Transverse colon (tissue), 4 donors: ENCODE data around the gene SYT17. TPM values are rescaled to one million over a fixed set of nuclear protein-coding genes. Genes with fewer than 3 reads are reported as not detected.

ENCODE experiments used
- DNase-seq: peaks from one replicate; pipeline ENCODE4 v3.0.0-alpha.2; 2019
- H3K27ac ChIP-seq, 4 donors: fragments of 200-600 bp; sonication (generic); 2 replicates each; pipeline ENCODE4 v1.5.1; 2016 to 2018; ENCODE audit warnings: inconsistent platforms in 4 of 4
- H3K27me3 ChIP-seq: fragments of 200-600 bp; sonication (generic); 2 replicates; pipeline ENCODE4 v1.5.1; 2017; ENCODE audit warnings: inconsistent platforms
- H3K36me3 ChIP-seq, 4 donors: fragments of 200-600 bp; sonication (generic); 2 replicates each; pipeline ENCODE4 v1.5.1; 2017 to 2019; ENCODE audit warnings: inconsistent platforms in 4 of 4
- H3K4me1 ChIP-seq, 4 donors: fragments of 200-600 bp; sonication (generic); 2 replicates each; pipeline ENCODE4 v1.5.1; 2017 to 2020; ENCODE audit warnings: inconsistent platforms in 4 of 4
- H3K4me3 ChIP-seq, 4 donors: fragments of 200-600 bp; sonication (generic); 1 replicate in 1 of 4; 2 replicates in 3 of 4; pipeline versions ENCODE4 v1.5.1 to v1.6.1; 2017 to 2019; ENCODE audit warnings: inconsistent platforms in 4 of 4
- H3K9me3 ChIP-seq, 2 donors: fragments of 200-600 bp; sonication (generic); 2 replicates each; pipeline ENCODE4 v1.5.1; 2017 to 2019; ENCODE audit warnings: inconsistent platforms in 2 of 2
- EP300 ChIP-seq: sonication (generic); formaldehyde crosslinking; IDR thresholded peaks from one replicate; pipeline ENCODE4 v1.6.1; 2017; ENCODE audit warnings: antibody characterized with exemption, low read depth
- POLR2A ChIP-seq: fragments of 450-650 bp; IDR thresholded peaks from one replicate; pipeline ENCODE4 v1.6.1; 2016; ENCODE audit warnings: antibody characterized with exemption, mild to moderate bottlenecking, moderate library complexity
- POLR2AphosphoS5 ChIP-seq, 3 donors: sonication (generic); formaldehyde crosslinking; IDR thresholded peaks; one replicate each; pipeline ENCODE4 v1.6.1; 2016; ENCODE audit warnings: antibody characterized with exemption in 3 of 3
- WGBS, 2 donors: methylation state at CpG; one replicate each; pipeline ENCODE4 v1.1.5; 2018; ENCODE audit warnings: low coverage in 1 of 2; 5-methylcytosine and 5-hydroxymethylcytosine counted together
- in situ Hi-C, 4 donors: fragments of 200-750 bp; cut with MboI; loops; one replicate each; pipeline versions ENCODE4 v1.15.0 to v1.15.1; 2017; ENCODE audit warnings: low sequenced_read_pairs in 3 of 4, low pct_ligation_motif_present in 1 of 4, low pct_unique_long_range_greater_than_20kb in 1 of 4
- intact Hi-C: fragments of 100-400 bp; cut with DNase I; formaldehyde crosslinking; loops from one replicate; pipeline ENCODE4 v1.15.1; 2023; ENCODE audit warnings: low total_unique reads
- total RNA-seq, 4 donors: library from RNA; depleted of rRNA; stranded (reverse); fragments of >200 nt; gene quantifications; one replicate each; pipeline ENCODE4 v1.1.0, GENCODE V29; 2016
- TF ChIP-seq, protein P1 (sequence below), 5 experiments: fragments of 200-600 bp in 3 of 5; fragments of 450-650 bp in 2 of 5; sonication (generic) in 3 of 5; IDR thresholded peaks; 1 replicate in 2 of 5; 2 replicates in 3 of 5; pipeline ENCODE4 v1.5.1; 2016 to 2017; ENCODE audit warnings: antibody characterized with exemption in 5 of 5, inconsistent platforms in 3 of 5, mild to moderate bottlenecking in 2 of 5, moderate library complexity in 1 of 5

The SYT17 gene
- total RNA-seq, 4 donors from 2014 or later, result 9.1 to 51.7 (median 19.1) TPM

GRCh38 chr16:19283637-19284036 lies 115.6 kb downstream of the SYT17 start:
- in situ Hi-C loops, result no loop called here
- H3K4me3 ChIP-seq, result no peak overlapping the region
- no peak for DNase-seq
- WGBS, 2 donors, result 89% methylated on average over 2 of the region's 2 CpGs; no CpG with 5 or more reads in 1 of the 2 donors
- H3K27ac ChIP-seq, result no peak overlapping the region
- H3K27me3 ChIP-seq, result no peaks in the 10 kb centered on the region
- H3K4me1 ChIP-seq, result no peaks in the 10 kb centered on the region
- TF ChIP-seq POLR2A (no peak), POLR2AphosphoS5 (IDR thresholded peaks at IDR 0.05) (no peak), EP300 (no peak)
- TF ChIP-seq, protein P1, sequence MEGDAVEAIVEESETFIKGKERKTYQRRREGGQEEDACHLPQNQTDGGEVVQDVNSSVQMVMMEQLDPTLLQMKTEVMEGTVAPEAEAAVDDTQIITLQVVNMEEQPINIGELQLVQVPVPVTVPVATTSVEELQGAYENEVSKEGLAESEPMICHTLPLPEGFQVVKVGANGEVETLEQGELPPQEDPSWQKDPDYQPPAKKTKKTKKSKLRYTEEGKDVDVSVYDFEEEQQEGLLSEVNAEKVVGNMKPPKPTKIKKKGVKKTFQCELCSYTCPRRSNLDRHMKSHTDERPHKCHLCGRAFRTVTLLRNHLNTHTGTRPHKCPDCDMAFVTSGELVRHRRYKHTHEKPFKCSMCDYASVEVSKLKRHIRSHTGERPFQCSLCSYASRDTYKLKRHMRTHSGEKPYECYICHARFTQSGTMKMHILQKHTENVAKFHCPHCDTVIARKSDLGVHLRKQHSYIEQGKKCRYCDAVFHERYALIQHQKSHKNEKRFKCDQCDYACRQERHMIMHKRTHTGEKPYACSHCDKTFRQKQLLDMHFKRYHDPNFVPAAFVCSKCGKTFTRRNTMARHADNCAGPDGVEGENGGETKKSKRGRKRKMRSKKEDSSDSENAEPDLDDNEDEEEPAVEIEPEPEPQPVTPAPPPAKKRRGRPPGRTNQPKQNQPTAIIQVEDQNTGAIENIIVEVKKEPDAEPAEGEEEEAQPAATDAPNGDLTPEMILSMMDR (IDR thresholded peaks at IDR 0.05), result no peak
- H3K9me3 ChIP-seq, result no peaks in the 10 kb centered on the region
- intact Hi-C loops, result no loop called here
- H3K36me3 ChIP-seq, result no peaks in the 10 kb centered on the region

- DNase-seq, result no peak
- H3K27me3 ChIP-seq, result no peaks in the 10 kb centered on the region
- 20% methylated on average over 1 of the region's 1 CpG; no CpG with 5 or more reads in 1 of the 2 donors for WGBS, 2 donors
- intact Hi-C loops, result no loop called here
- no peaks in the 10 kb centered on the region for H3K4me1 ChIP-seq
- in situ Hi-C loops, result no loop called here
- H3K9me3 ChIP-seq, result no peaks in the 10 kb centered on the region
- TF ChIP-seq POLR2A, result no peak
- no peak for TF ChIP-seq EP300
- TF ChIP-seq, protein P1 (IDR thresholded peaks at IDR 0.05), result no peak
- no peak for TF ChIP-seq POLR2AphosphoS5 (IDR thresholded peaks at IDR 0.05)
- H3K36me3 ChIP-seq, result no peaks in the 10 kb centered on the region
- H3K27ac ChIP-seq, result no peak overlapping the region
- H3K4me3 ChIP-seq, result no peak overlapping the region
Observed at GRCh38 chr16:19284207-19284606, 116.2 kb downstream of the SYT17 start.

DNA sequence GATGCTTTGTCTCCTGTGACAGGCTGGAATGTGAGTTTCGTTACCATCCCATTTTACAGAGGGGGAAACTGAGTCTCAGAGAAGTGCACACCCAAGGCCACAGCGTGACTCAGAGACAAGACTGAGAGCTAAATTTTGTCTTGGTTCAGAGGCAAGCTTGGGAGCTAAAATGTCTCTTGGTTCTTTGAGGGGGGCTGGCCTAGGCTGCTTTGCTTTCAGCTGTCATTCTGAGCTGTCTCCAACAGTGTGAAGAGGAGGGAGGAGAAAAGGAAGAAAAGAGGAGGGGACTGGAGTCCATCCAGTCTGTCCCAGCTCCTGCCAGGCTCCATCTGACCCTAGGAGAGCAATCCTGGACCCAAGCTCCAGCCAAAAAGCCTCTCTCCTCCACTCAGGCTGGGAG lies 117.4 kb downstream of the SYT17 start, which contains the start of gene CLEC19A:
Gene CLEC19A (plus strand): TSS at position 301 of the 400 bp plus-strand sequence. CDS start 121 bp downstream, outside the sequence.
- H3K36me3 ChIP-seq, result no peaks in the 10 kb centered on the region
- in situ Hi-C loops (no loop called here), intact Hi-C loops (no loop called here)
- no peak within 1 kb of the TSS for H3K27ac ChIP-seq
- no peaks in the 10 kb centered on the region for H3K27me3 ChIP-seq
- H3K4me3 ChIP-seq, result no peak within 1 kb of the TSS
- no peaks in the 10 kb centered on the region for H3K9me3 ChIP-seq
- DNase-seq, result no peak
- WGBS, 2 donors, result 70 to 76% methylated on average over 2 of the region's 2 CpGs
- no peak for TF ChIP-seq POLR2AphosphoS5 (IDR thresholded peaks at IDR 0.05)
- no peak for TF ChIP-seq EP300
- TF ChIP-seq, protein P1 (IDR thresholded peaks at IDR 0.05), result no peak
- no peak for TF ChIP-seq POLR2A
- H3K4me1 ChIP-seq, result no peaks in the 10 kb centered on the region

DNA sequence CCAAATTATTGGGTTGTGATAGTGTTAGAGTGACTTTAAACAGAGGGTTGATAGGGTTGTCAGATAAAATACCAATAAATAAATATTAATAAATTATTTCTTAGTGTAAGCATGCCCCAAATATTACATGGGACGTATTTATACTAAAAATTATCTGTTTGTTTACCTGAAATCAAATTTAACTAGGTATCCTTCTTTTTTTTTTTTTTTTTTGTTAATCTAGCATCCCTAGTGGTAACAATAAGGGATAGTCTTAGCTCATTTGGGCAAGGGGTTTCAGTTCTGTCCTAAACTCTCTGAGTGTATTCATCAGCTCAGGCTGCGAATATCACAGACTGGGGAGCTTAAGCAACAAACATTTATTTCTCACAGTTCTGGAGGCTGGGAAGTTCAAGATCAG lies 118.8 kb downstream of the SYT17 start:
- H3K4me3 ChIP-seq, result no peak overlapping the region
- H3K9me3 ChIP-seq, result no peaks in the 10 kb centered on the region
- WGBS, 2 donors, result 84 to 90% methylated on average over 2 of the region's 2 CpGs
- no peaks in the 10 kb centered on the region for H3K4me1 ChIP-seq
- no peak for DNase-seq
- intact Hi-C loops, result no loop called here
- no peaks in the 10 kb centered on the region for H3K36me3 ChIP-seq
- in situ Hi-C loops, result no loop called here
- H3K27me3 ChIP-seq, result no peaks in the 10 kb centered on the region
- no peak overlapping the region for H3K27ac ChIP-seq
- TF ChIP-seq EP300 (no peak), POLR2AphosphoS5 (IDR thresholded peaks at IDR 0.05) (no peak), POLR2A (no peak)
- TF ChIP-seq, protein P1 (IDR thresholded peaks at IDR 0.05), result no peak
